ENCODE measurements around the gene FAT1.

FAT1 gene

DNA sequence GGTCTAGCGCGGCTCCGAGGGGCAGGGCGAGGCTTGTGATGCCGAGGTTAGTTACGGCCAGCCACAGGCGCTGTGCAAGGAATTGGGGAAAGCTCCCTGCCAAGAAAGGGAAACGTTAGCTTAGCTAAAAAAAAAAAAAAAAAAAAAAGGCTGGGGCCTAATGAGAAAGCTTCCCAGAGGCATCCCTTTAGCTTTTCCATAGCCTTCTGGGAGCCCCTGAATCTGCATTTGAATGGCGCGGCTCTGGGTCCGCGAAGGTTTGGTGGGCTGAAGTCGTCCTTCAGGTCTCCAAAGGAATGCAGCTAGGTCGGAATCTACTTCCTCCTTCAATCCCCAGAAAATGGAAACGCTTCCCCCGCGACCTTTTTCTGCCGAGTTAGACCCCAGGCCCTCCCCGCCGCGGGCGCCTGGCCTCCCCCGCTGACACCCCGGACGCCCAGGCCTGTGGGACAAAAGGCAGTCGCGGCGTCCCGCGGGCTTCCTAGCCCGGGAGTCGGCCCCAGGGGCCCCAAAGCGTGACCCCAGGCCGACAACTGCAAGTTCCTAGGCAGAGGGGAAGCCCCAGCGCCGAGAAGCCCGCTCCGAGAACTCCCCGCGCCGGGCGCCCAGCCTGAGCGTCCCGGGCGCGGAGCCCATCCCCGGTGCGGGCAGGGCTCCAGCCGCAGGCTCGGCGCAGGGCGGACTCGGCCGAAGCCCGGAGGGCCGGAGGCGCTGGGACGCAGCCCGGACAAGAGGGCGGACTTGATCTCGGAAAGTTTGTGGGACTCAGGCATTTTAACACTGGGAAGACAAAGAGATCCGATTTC, 605 bp upstream of the FAT1 start:
- no peak for DNase-seq (ENCODE audit: low read depth)

- no peak for DNase-seq (ENCODE audit: low read depth)
These were observed 812 bp downstream of the FAT1 start for GRCh38 chr4:186722796-186723291.

GRCh38 chr4:186719925-186720694, 3.5 kb downstream of the FAT1 start:
- no peak for DNase-seq (ENCODE audit: low read depth)

- no peak for DNase-seq (ENCODE audit: low read depth)
These were observed 6.1 kb downstream of the FAT1 start for GRCh38 chr4:186717556-186717955.

DNA sequence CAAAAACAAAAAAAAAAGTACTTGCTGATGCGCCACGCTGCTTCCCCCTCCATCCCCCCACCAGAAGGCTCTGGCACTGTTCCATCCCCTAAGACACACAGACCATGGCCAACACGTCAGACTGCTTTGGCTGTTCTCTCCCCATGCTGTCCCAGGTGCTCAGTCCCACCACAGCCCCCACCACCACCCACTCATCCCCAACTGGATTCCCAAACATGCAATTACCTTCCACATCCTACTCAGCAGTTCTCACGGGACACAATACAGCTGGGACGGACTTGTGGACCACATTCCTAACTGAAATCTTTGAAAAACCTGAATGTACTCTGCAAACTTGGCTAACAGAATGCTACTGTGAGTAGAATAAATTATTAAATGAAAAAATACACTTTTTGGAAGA, 8.6 kb downstream of the FAT1 start:
- no peak for DNase-seq (ENCODE audit: low read depth)

GRCh38 chr4:186714006-186714675, 9.5 kb downstream of the FAT1 start:
- DNase-seq (ENCODE audit: low read depth), result no peak

- no peak for DNase-seq (ENCODE audit: low read depth)
These were observed 11.0 kb downstream of the FAT1 start for GRCh38 chr4:186712690-186713089.

GRCh38 chr4:186710521-186711119, 13.0 kb downstream of the FAT1 start:
- DNase-seq (ENCODE audit: low read depth), result no peak

DNA sequence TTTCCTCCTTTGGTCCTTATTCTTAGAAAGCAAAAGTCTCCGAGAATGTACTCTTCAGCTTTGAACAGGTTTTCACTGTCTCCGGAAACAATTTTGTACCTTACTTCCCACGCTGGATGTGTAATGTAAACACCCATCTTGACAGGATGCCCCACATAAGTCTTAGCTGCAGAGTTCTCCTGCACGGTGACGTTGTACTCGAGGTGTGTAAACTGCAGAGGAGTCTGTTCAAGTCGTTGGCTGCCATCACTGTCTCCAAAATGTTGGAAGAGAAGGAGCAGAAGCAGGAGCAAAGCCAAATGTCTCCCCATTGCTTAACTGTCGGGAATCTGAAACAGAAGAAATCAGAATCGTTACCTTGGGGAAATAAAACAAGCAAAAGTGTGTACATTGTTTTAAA, 14.1 kb downstream of the FAT1 start:
- DNase-seq (ENCODE audit: low read depth), result no peak

GRCh38 chr4:186708554-186708953, 15.1 kb downstream of the FAT1 start:
- DNase-seq (ENCODE audit: low read depth), result no peak

DNA sequence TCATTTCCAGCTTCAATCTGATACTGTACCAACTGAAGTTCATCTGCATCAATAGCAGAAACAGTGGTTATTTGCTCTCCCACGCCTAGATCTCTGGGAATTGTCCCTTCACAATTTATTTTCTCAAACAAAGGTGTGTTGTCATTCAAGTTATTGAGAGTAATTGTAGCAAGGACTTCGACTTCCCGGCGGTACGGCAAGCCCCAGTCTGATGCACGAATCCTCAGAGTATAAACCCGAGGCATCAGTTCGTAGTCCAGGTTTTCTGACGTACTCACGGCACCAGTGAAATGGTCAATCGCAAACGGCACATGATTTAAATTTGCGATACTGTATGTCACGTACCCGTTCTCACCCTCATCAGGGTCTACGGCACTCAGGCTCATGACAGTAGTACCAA, 15.7 kb downstream of the FAT1 start:
- DNase-seq (ENCODE audit: low read depth), result no peak

- DNase-seq (ENCODE audit: low read depth), result no peak
These were observed 16.1 kb downstream of the FAT1 start for GRCh38 chr4:186707574-186707973.

DNA sequence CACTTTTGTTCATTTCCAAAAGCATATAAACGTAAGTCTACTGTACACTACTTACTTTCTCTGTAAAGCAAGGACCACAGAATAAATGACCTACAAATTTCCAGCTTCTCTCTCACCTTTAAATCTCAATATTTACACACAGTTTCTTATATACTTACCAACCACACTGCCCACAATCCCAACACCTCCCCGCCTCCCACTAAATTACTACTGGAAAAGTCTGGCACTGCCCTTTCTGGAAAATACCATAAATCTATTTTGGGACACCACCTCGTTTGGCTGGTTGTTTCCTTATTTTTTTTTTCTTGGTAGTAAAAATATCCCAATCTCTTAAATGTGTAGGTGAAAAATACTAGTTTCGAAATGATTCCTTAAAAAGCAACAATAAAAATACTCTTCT, 19.6 kb downstream of the FAT1 start:
- no peak for DNase-seq (ENCODE audit: low read depth)

DNA sequence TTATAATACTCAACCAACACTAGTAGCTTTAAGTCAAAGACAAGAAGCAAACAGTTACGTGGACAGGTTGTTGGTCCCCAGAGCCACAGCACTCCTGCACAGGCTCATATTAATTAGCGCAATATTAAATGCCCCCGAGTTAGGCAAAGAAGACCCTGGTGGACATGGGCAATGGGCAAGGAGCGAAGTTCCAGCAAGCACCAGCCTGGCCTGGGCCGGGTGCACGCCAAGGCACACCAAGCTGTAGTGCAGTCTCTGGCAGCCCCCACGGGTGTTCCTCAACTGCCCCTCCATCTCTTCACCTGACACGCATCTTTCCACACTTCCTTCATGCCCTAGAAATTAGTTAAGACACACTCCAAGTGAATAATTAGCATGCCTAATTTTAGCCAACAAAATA, 20.1 kb downstream of the FAT1 start:
- DNase-seq (ENCODE audit: low read depth), result no peak

DNA sequence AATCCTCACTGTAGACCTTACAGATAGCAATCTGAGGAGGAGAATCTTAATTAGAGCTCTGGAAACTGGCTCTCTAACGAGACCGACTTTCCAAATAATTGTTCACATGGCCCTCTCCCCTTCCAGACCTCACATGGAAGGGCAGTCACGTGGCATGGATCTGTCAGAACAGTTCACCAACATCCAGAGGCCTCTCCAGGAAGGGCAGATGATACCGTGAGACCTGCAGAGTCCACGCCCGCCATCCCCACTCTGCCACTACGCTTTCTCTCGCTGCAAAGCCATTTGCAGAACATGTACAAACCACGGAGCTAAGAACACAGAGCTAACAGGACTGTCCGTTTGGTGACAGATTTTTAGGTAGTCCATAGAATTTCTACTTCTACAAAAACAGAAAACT, 20.7 kb downstream of the FAT1 start:
- DNase-seq (ENCODE audit: low read depth), result no peak

DNA sequence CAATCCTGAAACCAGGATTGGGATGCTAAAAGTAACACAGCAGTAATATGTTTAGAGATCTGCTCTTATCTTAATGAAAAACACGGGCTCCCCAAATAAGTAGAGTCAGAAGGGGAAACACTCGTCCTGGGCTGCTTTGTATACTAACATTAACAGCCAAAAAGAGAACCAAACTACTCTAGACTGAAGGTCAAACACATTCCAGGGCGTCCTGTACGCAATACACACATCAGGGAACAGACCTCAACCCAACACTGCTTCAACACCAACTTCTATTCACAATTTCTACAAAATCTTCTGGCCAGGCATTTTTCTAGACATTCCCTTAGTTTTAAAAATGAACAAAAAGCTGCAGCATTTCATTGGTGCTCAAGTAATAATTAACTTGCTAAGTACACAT, 21.4 kb downstream of the FAT1 start:
- no peak for DNase-seq (ENCODE audit: low read depth)

DNA sequence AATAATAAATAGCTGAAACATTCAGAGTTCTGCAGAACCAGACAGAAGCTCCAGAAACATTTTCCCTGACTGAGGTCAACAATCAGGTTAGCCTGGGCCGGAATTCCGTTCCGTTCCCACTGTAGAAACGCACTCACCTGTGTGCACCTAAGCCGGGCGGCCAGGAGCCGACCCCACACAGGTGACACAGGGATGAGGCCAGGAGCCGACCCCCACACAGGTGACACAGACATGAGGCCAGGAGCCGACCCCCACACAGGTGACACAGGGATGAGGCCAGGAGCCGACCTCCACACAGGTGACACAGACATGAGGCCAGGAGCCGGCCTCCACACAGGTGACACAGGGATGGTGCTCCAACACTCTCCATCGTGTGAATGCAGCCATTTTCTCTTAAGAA, 21.9 kb downstream of the FAT1 start:
- DNase-seq (ENCODE audit: low read depth), result no peak

- DNase-seq (ENCODE audit: low read depth), result no peak
These were observed 22.4 kb downstream of the FAT1 start for GRCh38 chr4:186701273-186701672.

GRCh38 chr4:186700746-186701145, 22.9 kb downstream of the FAT1 start:
- DNase-seq (ENCODE audit: low read depth), result no peak

DNA sequence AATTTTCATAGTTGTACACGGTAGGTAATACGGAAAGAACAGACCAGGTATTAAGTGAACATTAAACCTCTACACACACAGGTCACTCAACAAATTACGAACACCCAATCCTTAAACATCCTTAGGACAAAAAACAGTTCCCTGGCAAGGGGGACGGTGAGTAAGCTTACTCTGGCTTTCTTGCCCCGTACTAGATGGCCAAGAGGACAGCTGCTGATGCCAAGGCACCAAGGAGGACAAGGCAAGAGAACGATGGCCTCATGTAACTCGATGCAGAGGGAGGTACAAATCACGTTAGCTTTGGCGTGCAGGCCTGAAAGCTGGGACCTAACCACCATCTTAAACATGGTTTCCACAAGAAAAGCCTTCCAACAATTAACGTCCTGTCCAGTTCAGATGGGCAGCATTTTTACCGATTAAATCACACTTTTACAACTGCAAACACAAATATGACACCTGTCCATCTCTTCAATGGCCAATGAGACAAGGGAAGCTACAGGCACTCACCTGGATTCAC, 23.7 kb downstream of the FAT1 start:
- no peak for DNase-seq (ENCODE audit: low read depth)

GRCh38 chr4:186699298-186699697, 24.4 kb downstream of the FAT1 start:
- no peak for DNase-seq (ENCODE audit: low read depth)

- no peak for DNase-seq (ENCODE audit: low read depth)
These were observed 25.1 kb downstream of the FAT1 start for GRCh38 chr4:186698525-186698924.
